ENCODE data around the gene ACSL4. TPM values are rescaled to one million over a fixed set of nuclear protein-coding genes. Genes with fewer than 3 reads are reported as not detected.
"Not testable (repeated sequence)": the region's sequence is repeated elsewhere in the genome, so short reads cannot be mapped to it uniquely, and the experiment has no call there.

The ACSL4 gene
- total RNA-seq, 1 donor from 2014 or later, result 64.0 TPM

- peak; percentile 22 for DNase-seq (ENCODE audit: low spot score)
These were observed 848 bp downstream of the ACSL4 start for GRCh38 chrX:109732017-109732801.

GRCh38 chrX:109728173-109728535 lies 4.9 kb downstream of the ACSL4 start:
- no peak for DNase-seq (ENCODE audit: low spot score)

DNA sequence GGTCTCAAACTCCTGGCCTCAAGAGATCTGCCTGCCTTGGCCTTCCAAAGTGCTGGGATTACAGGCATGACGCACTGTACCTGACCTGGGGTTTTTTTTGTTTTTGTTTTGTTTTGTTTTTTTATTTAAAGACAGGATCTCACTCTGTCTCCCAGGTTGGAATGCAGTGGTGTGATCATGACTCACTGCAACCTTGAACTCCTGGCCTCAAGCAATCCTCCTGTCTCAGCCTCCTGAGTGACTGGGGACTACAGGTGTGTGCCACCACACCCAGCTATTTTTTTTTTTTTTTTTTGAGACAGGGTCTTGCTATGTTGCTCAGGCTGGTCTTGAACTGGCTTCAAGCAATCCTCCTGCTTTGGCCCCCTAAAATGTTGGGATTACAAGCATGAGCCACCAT lies 8.1 kb downstream of the ACSL4 start:
- not testable (repeated sequence) for DNase-seq (ENCODE audit: low spot score)

- peak; percentile 10 for DNase-seq (ENCODE audit: low spot score)
These were observed 12.1 kb downstream of the ACSL4 start for GRCh38 chrX:109720947-109721346.

DNA sequence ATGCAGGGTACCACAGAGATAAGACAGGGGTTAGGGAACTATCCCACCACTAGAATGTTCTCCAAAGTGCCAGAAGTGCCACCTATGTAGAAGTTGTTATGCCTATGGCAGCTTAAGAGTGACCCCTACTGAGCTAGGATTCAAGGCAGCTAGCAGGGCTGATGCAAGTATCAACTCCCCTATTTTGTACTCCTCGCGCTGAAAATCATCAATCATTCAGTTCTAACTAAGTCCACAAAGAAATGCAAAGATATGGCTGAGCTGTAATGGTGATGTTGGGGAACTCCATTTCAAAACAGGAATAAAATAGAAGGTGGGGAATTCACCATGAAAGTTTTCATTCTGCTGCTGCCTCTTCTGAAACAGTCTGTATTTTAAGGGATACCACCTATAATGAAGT lies 13.8 kb downstream of the ACSL4 start:
- no peak for DNase-seq (ENCODE audit: low spot score)

GRCh38 chrX:109716431-109717028 lies 16.5 kb downstream of the ACSL4 start:
- peak; percentile 3 for DNase-seq (ENCODE audit: low spot score)

- peak; percentile 38 for DNase-seq (ENCODE audit: low spot score)
These were observed 18.6 kb downstream of the ACSL4 start for GRCh38 chrX:109714340-109714958.

DNA sequence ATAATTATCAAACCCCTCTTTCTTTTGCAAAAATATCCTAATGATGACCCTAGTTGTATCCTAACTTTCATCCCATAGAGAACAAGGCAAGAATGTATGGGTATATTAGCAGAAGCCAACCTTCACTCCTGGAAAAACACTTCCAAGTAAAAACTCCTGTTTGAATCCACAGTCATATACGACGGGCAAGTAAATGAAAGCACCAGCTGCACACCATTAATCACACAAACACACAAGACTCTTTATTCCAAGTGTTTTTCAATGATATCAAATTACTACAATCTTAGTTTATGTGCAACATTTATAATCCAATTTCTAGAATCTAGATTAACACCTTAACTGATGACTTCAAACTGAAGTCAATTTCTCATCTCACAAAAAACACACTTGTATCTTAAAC lies 22.9 kb downstream of the ACSL4 start:
- no peak for DNase-seq (ENCODE audit: low spot score)

DNA sequence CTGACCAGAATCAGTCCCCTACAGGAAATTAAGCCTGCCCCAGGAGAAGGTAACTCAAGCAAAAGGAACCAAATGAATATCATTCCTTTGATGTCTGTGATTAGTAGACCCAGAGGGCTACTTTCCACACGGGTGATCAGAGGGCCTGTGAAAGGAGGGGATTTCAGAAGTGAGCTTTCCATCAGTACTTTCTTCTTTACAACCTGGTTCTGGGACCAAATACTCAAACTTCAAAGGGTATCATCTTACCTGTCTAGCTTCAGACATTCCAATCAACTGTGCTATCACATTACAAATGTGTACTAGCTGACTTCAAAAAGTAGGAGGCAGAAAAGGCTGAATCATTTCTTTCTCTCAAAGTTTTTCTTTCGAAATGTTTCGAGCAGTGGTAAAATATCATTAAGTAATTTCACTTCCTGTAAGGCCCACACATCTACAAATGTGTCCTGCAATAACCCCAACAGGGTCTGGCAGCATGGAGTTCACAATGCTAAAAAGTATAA lies 23.9 kb downstream of the ACSL4 start:
- no peak for DNase-seq (ENCODE audit: low spot score)

DNA sequence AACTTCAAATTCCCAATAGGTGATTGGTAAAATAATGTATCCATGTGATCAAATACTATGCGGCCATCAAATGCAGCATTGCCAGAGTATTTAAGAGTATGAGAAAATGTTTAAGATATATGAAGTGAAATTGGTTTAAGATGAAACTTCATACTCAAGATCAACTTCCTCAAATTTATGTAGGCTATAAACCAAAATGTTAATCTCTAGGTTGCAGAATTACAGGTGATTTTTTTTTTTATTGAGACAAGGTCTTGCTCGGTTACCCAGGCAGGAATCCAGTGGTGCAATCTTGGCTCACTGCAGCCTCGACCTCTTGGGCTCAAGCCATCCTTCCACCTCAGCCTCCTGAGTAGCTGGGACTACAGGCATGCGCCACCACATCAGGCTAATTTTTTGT lies 25.3 kb downstream of the ACSL4 start:
- DNase-seq (ENCODE audit: low spot score), result no peak

- DNase-seq (ENCODE audit: low spot score), result no peak
These were observed 25.7 kb downstream of the ACSL4 start for GRCh38 chrX:109707319-109707718.

DNA sequence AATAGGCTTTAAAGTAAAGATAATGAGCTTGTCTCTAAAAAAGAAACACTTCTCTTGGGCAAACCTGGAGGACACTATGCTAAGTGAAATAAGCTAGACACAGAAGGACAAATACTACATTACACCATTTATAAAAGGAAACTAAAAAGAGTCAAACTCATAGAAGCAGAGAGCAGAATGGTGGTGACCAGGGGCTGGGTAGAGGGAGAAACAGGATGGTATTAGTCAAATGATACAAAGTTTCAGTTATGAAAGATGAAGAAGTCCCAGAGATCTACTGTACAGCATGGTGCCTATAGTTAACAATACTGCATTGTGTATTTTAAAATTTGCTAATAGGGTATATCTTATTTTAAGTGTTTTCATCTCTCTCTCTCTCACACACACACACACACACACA lies 28.5 kb downstream of the ACSL4 start:
- DNase-seq (ENCODE audit: low spot score), result no peak

GRCh38 chrX:109697855-109698254 lies 35.2 kb downstream of the ACSL4 start:
- DNase-seq (ENCODE audit: low spot score), result no peak

DNA sequence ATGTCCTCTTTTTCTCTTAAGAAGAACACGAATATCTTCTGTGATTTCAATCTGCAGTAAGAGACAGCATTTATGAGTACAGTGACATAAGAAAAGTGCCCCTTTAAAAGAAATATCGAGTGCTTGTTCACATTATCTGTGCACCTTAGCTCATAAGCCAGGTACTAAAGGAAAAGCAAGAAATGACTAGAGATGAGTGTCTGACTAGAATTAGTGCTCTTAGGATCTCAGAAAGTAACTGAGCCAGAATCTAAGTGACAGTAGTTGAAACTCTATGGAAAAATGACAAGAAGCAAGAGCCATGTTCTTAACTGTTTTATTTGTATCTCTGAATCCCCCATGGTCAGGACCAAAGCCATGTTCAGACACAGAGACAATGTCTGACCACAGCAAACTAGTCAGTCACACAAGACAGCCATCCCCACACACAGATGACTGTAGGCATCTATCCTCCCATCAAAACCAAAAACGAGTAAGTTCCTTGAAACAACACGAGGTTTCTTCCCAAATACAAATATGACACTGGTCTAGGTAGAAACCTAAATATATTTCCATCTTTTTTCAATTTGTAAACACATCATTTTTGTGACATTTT lies 36.8 kb downstream of the ACSL4 start:
- no peak for DNase-seq (ENCODE audit: low spot score)

DNA sequence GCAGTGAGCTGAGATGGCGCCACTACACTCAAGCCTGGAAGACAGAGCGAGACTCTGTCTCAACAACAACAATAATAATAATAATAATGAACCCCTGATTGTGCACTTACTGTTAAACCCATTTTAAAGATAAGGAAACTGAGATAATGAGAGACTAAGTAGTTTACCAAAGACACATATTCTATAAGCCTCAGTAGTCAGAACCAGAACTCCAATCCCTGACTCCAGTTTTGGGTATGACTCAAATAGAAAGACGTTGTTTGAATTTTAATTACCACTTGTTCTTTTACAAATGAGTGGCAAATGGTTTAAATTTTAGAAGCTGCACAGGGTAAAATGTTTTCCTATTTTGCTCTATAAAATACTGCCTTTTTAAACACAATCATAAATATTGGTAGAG lies 37.4 kb downstream of the ACSL4 start:
- no peak for DNase-seq (ENCODE audit: low spot score)

- no peak for DNase-seq (ENCODE audit: low spot score)
These were observed 41.3 kb downstream of the ACSL4 start for GRCh38 chrX:109691752-109692151.

- no peak for DNase-seq (ENCODE audit: low spot score)
These were observed 41.8 kb downstream of the ACSL4 start for GRCh38 chrX:109691277-109691676.

DNA sequence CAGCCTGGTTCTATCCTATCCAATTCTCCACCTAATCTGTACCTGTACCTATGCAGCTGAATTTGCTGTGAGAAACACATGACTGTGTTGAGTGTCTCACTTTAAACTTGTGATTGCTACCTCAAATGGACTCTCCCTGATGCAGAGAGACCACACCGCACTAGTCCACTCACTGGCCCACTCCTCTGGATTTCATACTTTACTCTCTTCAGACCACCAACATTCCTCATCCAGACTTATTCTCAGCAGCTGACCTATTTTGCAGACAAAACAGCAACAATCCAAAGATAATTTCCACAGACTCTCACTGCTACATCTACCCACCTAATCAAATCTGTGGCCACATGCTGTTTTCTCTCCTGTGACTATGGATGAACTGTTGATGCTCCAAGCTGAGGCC lies 45.2 kb downstream of the ACSL4 start:
- DNase-seq (ENCODE audit: low spot score), result no peak

DNA sequence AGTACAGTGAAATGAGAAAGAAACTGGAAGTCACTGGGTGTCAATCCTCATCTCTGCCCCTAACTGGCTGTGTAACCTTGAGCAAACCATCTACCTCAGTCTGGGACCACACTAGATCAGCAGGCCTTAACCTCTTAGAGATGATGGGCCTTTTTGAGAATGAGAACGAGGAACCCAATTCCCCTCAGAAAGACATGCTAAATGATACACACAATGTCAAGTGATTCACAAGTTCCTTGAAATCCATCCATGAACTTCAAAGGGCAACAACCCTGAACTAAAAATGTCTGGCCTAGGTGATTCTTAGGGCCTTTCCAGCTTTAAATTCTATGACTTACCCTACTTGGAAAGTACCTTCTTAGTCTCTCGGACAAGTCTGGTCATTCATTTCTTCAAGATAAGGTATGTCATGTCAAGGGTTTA lies 47.4 kb downstream of the ACSL4 start:
- no peak for DNase-seq (ENCODE audit: low spot score)

DNA sequence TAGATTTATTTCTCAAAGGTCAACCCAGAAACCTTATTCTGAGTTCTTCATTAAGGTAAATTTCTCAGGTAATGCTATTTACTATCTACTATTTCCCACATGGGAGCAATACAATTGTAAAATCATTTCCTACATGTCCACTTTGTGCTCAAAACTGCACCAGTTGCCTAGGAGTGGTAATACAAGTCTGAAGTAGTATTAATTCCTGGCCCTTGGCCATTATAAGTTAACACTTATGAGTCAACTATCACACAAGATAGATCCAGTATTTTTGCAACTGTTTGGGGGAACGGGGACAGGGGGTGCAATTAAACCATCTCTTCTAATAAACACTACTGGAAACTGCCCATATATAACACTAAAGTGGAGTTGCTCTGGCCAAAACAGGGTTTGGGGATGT lies 48.9 kb downstream of the ACSL4 start:
- no peak for DNase-seq (ENCODE audit: low spot score)

DNA sequence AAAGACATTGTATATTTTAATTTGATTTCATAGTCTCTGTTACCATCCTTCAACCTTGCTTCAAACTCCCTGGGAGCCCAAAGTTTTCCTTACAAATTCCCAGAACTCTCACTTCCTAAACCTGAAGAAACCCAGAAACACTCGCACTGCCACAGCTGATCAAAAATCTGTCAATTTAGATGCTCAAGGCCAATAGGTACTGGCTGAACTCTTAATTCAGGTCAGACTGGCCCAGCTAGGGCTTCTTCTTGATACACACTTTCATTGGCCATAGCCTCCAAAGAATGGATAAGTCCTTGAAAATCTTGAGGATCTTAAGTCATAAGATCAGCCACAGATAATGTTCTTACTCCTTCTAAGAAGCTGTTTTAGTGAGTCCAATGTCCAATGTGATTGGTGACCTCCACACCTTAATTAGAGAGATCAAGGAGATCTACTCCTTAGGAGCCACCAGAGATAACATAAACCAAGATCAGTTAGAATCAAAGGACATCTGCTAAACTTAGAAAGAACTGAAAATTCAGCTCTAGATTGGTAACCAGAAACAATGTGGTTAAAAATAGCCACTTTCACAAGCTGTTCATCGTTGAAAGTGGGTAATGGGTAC lies 51.5 kb downstream of the ACSL4 start:
- no peak for DNase-seq (ENCODE audit: low spot score)

DNA sequence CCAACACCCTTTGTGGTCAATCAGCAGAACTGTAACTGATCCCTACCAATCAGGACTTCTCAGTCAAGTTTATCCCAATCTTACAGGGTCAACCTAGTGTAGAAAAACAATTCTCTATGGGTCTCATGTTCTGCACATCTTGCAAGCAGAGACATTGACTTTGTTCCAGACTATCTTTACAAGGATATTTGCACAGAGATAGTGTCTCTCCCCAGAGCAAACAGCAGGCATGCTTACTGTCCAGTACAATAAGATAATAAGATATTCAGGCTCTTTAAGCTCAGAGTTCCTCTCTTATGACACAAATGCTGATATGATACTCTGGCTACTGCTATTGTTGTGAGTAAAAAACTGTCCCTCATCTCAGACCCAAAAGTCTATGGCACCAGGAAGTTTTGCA lies 53.2 kb downstream of the ACSL4 start:
- peak; percentile 2 for DNase-seq (ENCODE audit: low spot score)

Measured in umbilical cord (tissue), 2 donors.